T-helper 1 cell (primary cell): ENCODE data around the gene CFAP65.

Experiments
- DNase-seq, 5 donors: peaks; one replicate each; pipeline ENCODE4 v3.0.0-alpha.2; 2012 to 2020

CFAP65 gene

GRCh38 chr2:219060821-219061791 lies 19.8 kb upstream of the CFAP65 start, which contains the start of gene IHH:
Gene IHH (minus strand): TSS chr2:219060921. CDS start chr2:219060467, 454 bp downstream.
- no peak for DNase-seq

GRCh38 chr2:219059725-219060682 lies 18.7 kb upstream of the CFAP65 start:
- no peak for DNase-seq

GRCh38 chr2:219059375-219059724 lies 18.0 kb upstream of the CFAP65 start:
- DNase-seq, result no peak

GRCh38 chr2:219058541-219059374 lies 17.4 kb upstream of the CFAP65 start:
- no peak for DNase-seq

- DNase-seq, result peak; percentile 47 to 71 (median 66)
Observed at GRCh38 chr2:219057709-219058540, 16.6 kb upstream of the CFAP65 start.

- DNase-seq, result no peak
Observed at GRCh38 chr2:219056896-219057708, 15.8 kb upstream of the CFAP65 start.

- no peak for DNase-seq
Observed at GRCh38 chr2:219056176-219056895, 15.0 kb upstream of the CFAP65 start.

- DNase-seq, result no peak
Observed at GRCh38 chr2:219054956-219055903, 13.9 kb upstream of the CFAP65 start.

GRCh38 chr2:219049282-219049681 lies 8.0 kb upstream of the CFAP65 start:
- DNase-seq, result no peak

- DNase-seq, result no peak
Observed at GRCh38 chr2:219045937-219046550, 4.7 kb upstream of the CFAP65 start.

- DNase-seq, result no peak
Observed at GRCh38 chr2:219042750-219043149, 1.4 kb upstream of the CFAP65 start.

GRCh38 chr2:219042157-219042556 lies 841 bp upstream of the CFAP65 start:
- no peak for DNase-seq

GRCh38 chr2:219038600-219038999 lies 2.7 kb downstream of the CFAP65 start:
- no peak for DNase-seq

GRCh38 chr2:219037783-219038499 lies 3.4 kb downstream of the CFAP65 start:
- no peak for DNase-seq

GRCh38 chr2:219035942-219036341 lies 5.4 kb downstream of the CFAP65 start:
- no peak for DNase-seq

GRCh38 chr2:219034823-219035222 lies 6.5 kb downstream of the CFAP65 start:
- no peak for DNase-seq

- DNase-seq, result no peak
Observed at GRCh38 chr2:219032051-219032745, 9.1 kb downstream of the CFAP65 start.
